SK-N-SH (cell line): ENCODE data around the gene SMAD3. TPM values are rescaled to one million over a fixed set of nuclear protein-coding genes. Genes with fewer than 3 reads are reported as not detected.

ENCODE experiments used
- CTCF ChIA-PET: fragments of 300-600, 350-600 bp; formaldehyde crosslinking; extraction: SDS; loops from one replicate; lab custom pipeline; 2021; lab: Yijun Ruan, JAX
- POLR2A ChIA-PET: fragments of 350-600 bp; sonication (Branson Sonifier 250); formaldehyde crosslinking; extraction: SDS; loops from one replicate; lab custom pipeline; 2020; ENCODE audit warnings: antibody characterized with exemption, inconsistent platforms; lab: Yijun Ruan, JAX
- DNase-seq: peaks from one replicate; pipeline ENCODE4 v3.0.0; 2012
- H2AFZ ChIP-seq: fragments of 200-600 bp; sonication (generic); 2 replicates; pipeline ENCODE4 v1.8.1; 2016; ENCODE audit warnings: antibody characterized with exemption, mild to moderate bottlenecking, low read depth
- H3F3A ChIP-seq: fragments of 200-600 bp; sonication (generic); replicated peaks from 2 replicates; pipeline ENCODE3; 2016; ENCODE audit warnings: antibody characterized with exemption, mild to moderate bottlenecking; ENCODE audit not compliant: insufficient read depth
- H3K27ac ChIP-seq, 2 experiments: fragments of 200-500 bp in 1 of 2; fragments of 200-600 bp in 1 of 2; sonication (Bioruptor generic) in 1 of 2; sonication (generic), shearing (Covaris generic) in 1 of 2; 2 replicates each; pipeline versions ENCODE4 v1.5.1 to v1.6.1; 2014 to 2016; ENCODE audit warnings: low read depth in 2 of 2, inconsistent platforms in 1 of 2, low read length in 1 of 2, mild to moderate bottlenecking in 1 of 2, mixed read lengths in 1 of 2
- H3K27me3 ChIP-seq: fragments of 200-600 bp; sonication (generic), shearing (Covaris generic); 2 replicates; pipeline ENCODE4 v1.6.1; 2016; ENCODE audit warnings: mixed run types; ENCODE audit not compliant: insufficient read depth
- H3K36me3 ChIP-seq, 2 experiments: fragments of 200-500 bp in 1 of 2; fragments of 200-600 bp in 1 of 2; sonication (Bioruptor generic) in 1 of 2; sonication (generic) in 1 of 2; replicated peaks in 1 of 2; 2 replicates each; pipeline versions ENCODE3 to v1.5.1; 2014 to 2016; ENCODE audit warnings: low read length in 1 of 2, mild to moderate bottlenecking in 1 of 2; ENCODE audit not compliant: insufficient read depth in 2 of 2, control insufficient read depth in 1 of 2
- H3K4me1 ChIP-seq, 2 experiments: fragments of 200-500 bp in 1 of 2; fragments of 200-600 bp in 1 of 2; sonication (Bioruptor generic) in 1 of 2; sonication (generic), shearing (Covaris generic) in 1 of 2; 2 replicates each; pipeline versions ENCODE4 v1.5.1 to v1.6.1; 2014 to 2016; ENCODE audit warnings: low read depth in 1 of 2, low read length in 1 of 2, mixed run types in 1 of 2; ENCODE audit not compliant: insufficient read depth in 2 of 2, control insufficient read depth in 1 of 2
- H3K4me2 ChIP-seq: fragments of 200-600 bp; sonication (generic), shearing (Covaris generic); 2 replicates; pipeline ENCODE4 v1.6.1; 2017; ENCODE audit warnings: mixed run types
- H3K4me3 ChIP-seq, 2 experiments: fragments of 200-500 bp in 1 of 2; fragments of 200-600 bp in 1 of 2; sonication (Bioruptor generic) in 1 of 2; sonication (generic), shearing (Covaris generic) in 1 of 2; 2 replicates each; pipeline versions ENCODE4 v1.5.1 to v1.8.1; 2014 to 2016; ENCODE audit warnings: low read depth in 2 of 2, inconsistent platforms in 1 of 2, low read length in 1 of 2, mild to moderate bottlenecking in 1 of 2, mixed read lengths in 1 of 2, moderate library complexity in 1 of 2
- H3K79me2 ChIP-seq: fragments of 200-600 bp; sonication (generic); 2 replicates; pipeline ENCODE4 v1.8.1; 2017; ENCODE audit warnings: mild to moderate bottlenecking; ENCODE audit not compliant: insufficient read depth
- H3K9ac ChIP-seq: fragments of 200-600 bp; sonication (generic); 2 replicates; pipeline ENCODE4 v1.6.1; 2017; ENCODE audit warnings: mixed run types
- H3K9me2 ChIP-seq: fragments of 200-600 bp; sonication (generic); 2 replicates; pipeline ENCODE4 v1.6.1; 2017; ENCODE audit warnings: mixed run types
- H3K9me3 ChIP-seq: fragments of 200-600 bp; sonication (generic); 2 replicates; pipeline ENCODE4 v1.6.1; 2017; ENCODE audit warnings: mixed run types, mild to moderate bottlenecking, moderate library complexity
- H4K20me1 ChIP-seq: fragments of 200-600 bp; sonication (generic); 2 replicates; pipeline ENCODE4 v1.6.1; 2017; ENCODE audit warnings: mild to moderate bottlenecking, mixed run types; ENCODE audit not compliant: insufficient read depth
- CHD2 ChIP-seq: fragments of 150-350 bp; IDR thresholded peaks from 2 replicates; pipeline ENCODE4 v1.6.1; 2018; ENCODE audit warnings: low read length; ENCODE audit not compliant: partially characterized antibody
- EP300 ChIP-seq, 2 experiments: IDR thresholded peaks; 2 replicates each; pipeline versions ENCODE4 v1.4.0 to v1.6.1; 2012; ENCODE audit warnings: borderline replicate concordance in 1 of 2, low read depth in 1 of 2, low read length in 1 of 2
- FOXM1 ChIP-seq: IDR thresholded peaks from 2 replicates; pipeline ENCODE4 v1.4.0; 2012; ENCODE audit warnings: low read depth, mild to moderate bottlenecking
- GABPA ChIP-seq: IDR thresholded peaks from 2 replicates; pipeline ENCODE4 v1.4.0; 2012; ENCODE audit warnings: low read depth, mild to moderate bottlenecking
- GATA2 ChIP-seq: sonication (generic); formaldehyde crosslinking; IDR thresholded peaks from 2 replicates; pipeline ENCODE4 v1.5.0; 2020; ENCODE audit warnings: mild to moderate bottlenecking, missing genetic modification reagents
- MEF2A ChIP-seq: IDR thresholded peaks from 2 replicates; pipeline ENCODE4 v1.4.0; 2012; ENCODE audit warnings: low read depth, borderline replicate concordance
- NRF1 ChIP-seq: IDR thresholded peaks from 2 replicates; pipeline ENCODE4 v1.6.1; 2012; ENCODE audit warnings: low read depth, mild to moderate bottlenecking, low read length
- PBX3 ChIP-seq: IDR thresholded peaks from 2 replicates; pipeline ENCODE4; 2012
- RAD21 ChIP-seq: IDR thresholded peaks from 2 replicates; pipeline ENCODE4 v1.6.1; 2012; ENCODE audit warnings: mild to moderate bottlenecking, low read length
- RFX5 ChIP-seq: IDR thresholded peaks from 2 replicates; pipeline ENCODE4 v1.6.1; 2012; ENCODE audit warnings: mild to moderate bottlenecking, improper control_type of control experiment, low read length
- SIN3A ChIP-seq: IDR thresholded peaks from 2 replicates; pipeline ENCODE4 v1.6.1; 2012; ENCODE audit warnings: low read depth, mild to moderate bottlenecking, low read length, moderate library complexity, borderline replicate concordance
- SMC3 ChIP-seq: IDR thresholded peaks from 2 replicates; pipeline ENCODE4 v1.6.1; 2012; ENCODE audit warnings: low read depth, low read length, improper control_type of control experiment
- TAF1 ChIP-seq: IDR thresholded peaks from 2 replicates; pipeline ENCODE4 v1.6.1; 2012; ENCODE audit warnings: low read depth, mild to moderate bottlenecking, low read length, moderate library complexity, borderline replicate concordance
- TCF12 ChIP-seq: IDR thresholded peaks from 2 replicates; pipeline ENCODE4 v1.4.0; 2012
- TEAD4 ChIP-seq: IDR thresholded peaks from 2 replicates; pipeline ENCODE4 v1.4.0; 2012; ENCODE audit warnings: mild to moderate bottlenecking, borderline replicate concordance; ENCODE audit not compliant: insufficient read depth
- YY1 ChIP-seq: IDR thresholded peaks from 2 replicates; pipeline ENCODE4 v1.4.0; 2012; ENCODE audit warnings: low read depth, mild to moderate bottlenecking
- WGBS: methylation state at CpG from one replicate; pipeline ENCODE4 v1.1.6; 2017; ENCODE audit warnings: low lambda C conversion rate; 5-methylcytosine and 5-hydroxymethylcytosine counted together
- polyA plus RNA-seq, 3 experiments: library from polyadenylated mRNA; depleted of rRNA; stranded (reverse); fragments of >200 nt; gene quantifications; 2 replicates each; pipeline ENCODE4 v1.2.3, GENCODE V29; 2012
- TF ChIP-seq, protein P1 (sequence below): fragments of 150-350 bp; IDR thresholded peaks from 2 replicates; pipeline ENCODE4 v1.6.1; 2016; ENCODE audit warnings: mild to moderate bottlenecking, low read depth, low read length
- TF ChIP-seq, protein P2 (sequence below): IDR thresholded peaks from 2 replicates; pipeline ENCODE4 v1.4.0; 2012; ENCODE audit warnings: low read depth

SMAD3 gene
- polyA plus RNA-seq, 1 of the 3 experiments (the other 2 are of a cell fraction): 19.5 TPM

DNA sequence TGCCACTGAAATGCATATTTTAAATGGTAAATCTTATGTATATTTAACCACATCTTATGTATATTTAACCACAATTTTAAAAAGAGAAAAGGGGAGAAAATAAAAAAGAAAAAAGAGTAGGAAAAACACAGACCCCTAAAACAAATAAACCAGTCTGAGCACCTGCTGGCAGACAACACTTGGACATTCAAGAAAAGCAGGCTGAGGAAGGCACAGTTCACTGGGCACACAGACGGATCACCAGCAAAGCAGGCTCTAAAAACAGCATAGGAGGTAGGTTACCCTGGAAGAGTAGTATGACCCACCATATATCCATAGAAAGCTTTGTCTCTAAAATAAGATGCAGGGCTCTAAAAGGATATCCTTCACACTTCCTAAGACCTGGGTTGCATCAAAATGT lies 162.0 kb downstream of the SMAD3 start:
- ChIA-PET CTCF (interaction anchor here (0.8 kb wide), 1 partner anchor 12 kb away, joined by 4 read pairs; no protein-coding TSS in a partner anchor), POLR2A (no interaction called here)
- no peaks in the 10 kb centered on the region for H3K4me1 ChIP-seq
- H3K27ac ChIP-seq: no peak overlapping the region
- H3K9me2 ChIP-seq: no peaks in the 10 kb centered on the region
- H2AFZ ChIP-seq: no peak overlapping the region
- no peaks in the 10 kb centered on the region for H3K79me2 ChIP-seq
- H3K4me2 ChIP-seq: no peak overlapping the region
- H3K9ac ChIP-seq: no peak overlapping the region
- no peaks in the 10 kb centered on the region for H3K9me3 ChIP-seq
- WGBS: 88% methylated on average over 1 of the region's 1 CpG
- no peak overlapping the region for H3K4me3 ChIP-seq
- TF ChIP-seq TEAD4: no peak
- TF ChIP-seq CHD2: no peak
- TF ChIP-seq, protein P1, sequence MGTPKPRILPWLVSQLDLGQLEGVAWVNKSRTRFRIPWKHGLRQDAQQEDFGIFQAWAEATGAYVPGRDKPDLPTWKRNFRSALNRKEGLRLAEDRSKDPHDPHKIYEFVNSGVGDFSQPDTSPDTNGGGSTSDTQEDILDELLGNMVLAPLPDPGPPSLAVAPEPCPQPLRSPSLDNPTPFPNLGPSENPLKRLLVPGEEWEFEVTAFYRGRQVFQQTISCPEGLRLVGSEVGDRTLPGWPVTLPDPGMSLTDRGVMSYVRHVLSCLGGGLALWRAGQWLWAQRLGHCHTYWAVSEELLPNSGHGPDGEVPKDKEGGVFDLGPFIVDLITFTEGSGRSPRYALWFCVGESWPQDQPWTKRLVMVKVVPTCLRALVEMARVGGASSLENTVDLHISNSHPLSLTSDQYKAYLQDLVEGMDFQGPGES: no peak
- TF ChIP-seq SIN3A: no peak
- no peak for TF ChIP-seq GATA2 (CRISPR knock-in tag)
- no peak for TF ChIP-seq NRF1
- no peak for TF ChIP-seq RAD21
- TF ChIP-seq TCF12: no peak
- no peak for TF ChIP-seq FOXM1
- TF ChIP-seq YY1: no peak
- no peak for TF ChIP-seq MEF2A
- TF ChIP-seq PBX3: no peak
- H3K27me3 ChIP-seq: no peaks in the 10 kb centered on the region
- no peaks in the 10 kb centered on the region for H4K20me1 ChIP-seq
- DNase-seq: no peak
- H3K36me3 ChIP-seq: peaks cover 27 to 39% of the 10 kb centered on the region in 2 experiments
- no peaks in the 10 kb centered on the region for H3F3A ChIP-seq

GRCh38 chr15:67227846-67228245 lies 162.4 kb downstream of the SMAD3 start:
- Histone ChIP-seq H3K4me2 (no peak overlapping the region), H2AFZ (no peak overlapping the region), H3K27me3 (no peaks in the 10 kb centered on the region), H3K4me1 (no peaks in the 10 kb centered on the region), H3K36me3 (peaks cover 32 to 42% of the 10 kb centered on the region in 2 experiments), H3K9ac (no peak overlapping the region), H3K9me2 (no peaks in the 10 kb centered on the region), H3K27ac (no peak overlapping the region), H3F3A (no peaks in the 10 kb centered on the region), H3K9me3 (no peaks in the 10 kb centered on the region), H3K4me3 (no peak overlapping the region), H3K79me2 (no peaks in the 10 kb centered on the region), H4K20me1 (no peaks in the 10 kb centered on the region)
- WGBS: 97% methylated on average over 1 of the region's 1 CpG
- ChIA-PET CTCF (interaction anchor here (0.8 kb wide), 1 partner anchor 12 kb away, joined by 4 read pairs; no protein-coding TSS in a partner anchor), POLR2A (no interaction called here)
- no peak for TF ChIP-seq RFX5
- TF ChIP-seq RAD21: no peak
- TF ChIP-seq, protein P2, sequence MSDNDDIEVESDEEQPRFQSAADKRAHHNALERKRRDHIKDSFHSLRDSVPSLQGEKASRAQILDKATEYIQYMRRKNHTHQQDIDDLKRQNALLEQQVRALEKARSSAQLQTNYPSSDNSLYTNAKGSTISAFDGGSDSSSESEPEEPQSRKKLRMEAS: no peak
- TF ChIP-seq NRF1: no peak
- TF ChIP-seq EP300 (IDR thresholded peaks at IDR 0.05; ENCODE audit: borderline replicate concordance in 1 of 2, low read depth in 1 of 2, low read length in 1 of 2): no peak
- no peak for TF ChIP-seq TAF1
- TF ChIP-seq TEAD4: no peak
- TF ChIP-seq GABPA: no peak
- no peak for TF ChIP-seq SMC3
- no peak for TF ChIP-seq GATA2 (CRISPR knock-in tag)
- no peak for DNase-seq
